AG09319 (cell line): Measurements from ENCODE around the gene HDLBP.

Experiments used
- DNase-seq: peaks from one replicate; pipeline ENCODE4 v3.0.0-alpha.2; 2010; ENCODE audit warnings: low read depth; ENCODE audit errors: extremely low read depth
- CTCF ChIP-seq: IDR thresholded peaks from 2 replicates; pipeline ENCODE4 v1.5.1; 2011; ENCODE audit warnings: low read depth, mild to moderate bottlenecking, inconsistent platforms, low read length, moderate library complexity

Gene HDLBP

GRCh38 chr2:241268306-241268705 is 47.2 kb downstream of the HDLBP start:
- DNase-seq, result no peak
- TF ChIP-seq CTCF, result no peak

GRCh38 chr2:241267249-241268067 is 48.0 kb downstream of the HDLBP start:
- no peak for TF ChIP-seq CTCF

GRCh38 chr2:241265506-241265905 is 50.0 kb downstream of the HDLBP start:
- no peak for DNase-seq
- no peak for TF ChIP-seq CTCF

More at GRCh38 chr2:241267249-241268067, 48.0 kb downstream of the HDLBP start:
- no peak for DNase-seq

GRCh38 chr2:241263061-241263460 is 52.4 kb downstream of the HDLBP start:
- TF ChIP-seq CTCF, result no peak
- DNase-seq, result no peak

- no peak for DNase-seq
- no peak for TF ChIP-seq CTCF
Measured at GRCh38 chr2:241261628-241262027, 53.8 kb downstream of the HDLBP start.

- no peak for TF ChIP-seq CTCF
- no peak for DNase-seq
Measured at GRCh38 chr2:241260911-241261310, 54.6 kb downstream of the HDLBP start.

- no peak for TF ChIP-seq CTCF
- no peak for DNase-seq
Measured at GRCh38 chr2:241258505-241259280, 56.8 kb downstream of the HDLBP start.
